ENCODE data around the gene ALDH3A2.

ALDH3A2 gene

GRCh38 chr17:19664821-19665181, 16.2 kb downstream of the ALDH3A2 start:
- no peak for TF ChIP-seq TAF1 (IDR thresholded peaks at IDR 0.05; ENCODE audit: borderline replicate concordance, insufficient read depth, low read length)
- no peak for TF ChIP-seq FOXP2 (optimal IDR thresholded peaks at IDR 0.05; ENCODE audit: borderline replicate concordance, extremely low read depth, extremely low read length, insufficient read depth)
- no peak for TF ChIP-seq REST (IDR thresholded peaks at IDR 0.05; ENCODE audit: insufficient read depth in 1 of 2, low read depth in 2 of 2, low read length in 2 of 2)
- no peak for TF ChIP-seq POLR2AphosphoS5 (IDR thresholded peaks at IDR 0.05; ENCODE audit: low read depth, low read length)
- no peak for TF ChIP-seq SIN3A (IDR thresholded peaks at IDR 0.05; ENCODE audit: borderline replicate concordance, insufficient read depth, low read length)

DNA sequence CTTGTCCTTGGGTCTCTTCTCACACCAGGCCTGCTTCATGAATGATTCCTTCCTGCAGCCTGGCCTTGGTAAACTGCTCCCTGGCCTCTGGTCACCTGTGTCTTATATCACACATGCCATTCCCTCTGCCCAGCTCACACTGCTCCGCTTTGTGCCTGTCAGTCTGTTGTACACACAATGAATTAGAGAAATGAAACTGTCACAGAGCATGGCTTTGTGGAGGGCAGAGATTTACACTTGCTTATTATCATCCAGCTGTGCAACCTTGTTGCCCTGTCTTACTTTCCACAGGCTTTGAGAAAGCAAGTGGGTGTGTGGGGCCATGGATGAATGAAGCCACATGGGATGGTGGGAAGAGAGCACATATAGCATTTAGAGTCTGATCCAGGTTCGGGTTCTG, 22.4 kb downstream of the ALDH3A2 start:
- no peak for TF ChIP-seq FOXP2 (optimal IDR thresholded peaks at IDR 0.05; ENCODE audit: borderline replicate concordance, extremely low read depth, extremely low read length, insufficient read depth)
- no peak for TF ChIP-seq TAF1 (IDR thresholded peaks at IDR 0.05; ENCODE audit: borderline replicate concordance, insufficient read depth, low read length)
- no peak for TF ChIP-seq REST (IDR thresholded peaks at IDR 0.05; ENCODE audit: insufficient read depth in 1 of 2, low read depth in 2 of 2, low read length in 2 of 2)
- TF ChIP-seq SIN3A (IDR thresholded peaks at IDR 0.05; ENCODE audit: borderline replicate concordance, insufficient read depth, low read length) = no peak
- TF ChIP-seq POLR2AphosphoS5 (IDR thresholded peaks at IDR 0.05; ENCODE audit: low read depth, low read length) = no peak

- no peak for TF ChIP-seq TAF1 (IDR thresholded peaks at IDR 0.05; ENCODE audit: borderline replicate concordance, insufficient read depth, low read length)
- TF ChIP-seq FOXP2 (optimal IDR thresholded peaks at IDR 0.05; ENCODE audit: borderline replicate concordance, extremely low read depth, extremely low read length, insufficient read depth) = no peak
- no peak for TF ChIP-seq SIN3A (IDR thresholded peaks at IDR 0.05; ENCODE audit: borderline replicate concordance, insufficient read depth, low read length)
- no peak for TF ChIP-seq REST (IDR thresholded peaks at IDR 0.05; ENCODE audit: insufficient read depth in 1 of 2, low read depth in 2 of 2, low read length in 2 of 2)
- no peak for TF ChIP-seq POLR2AphosphoS5 (IDR thresholded peaks at IDR 0.05; ENCODE audit: low read depth, low read length)
Measured at GRCh38 chr17:19671433-19671832, 22.9 kb downstream of the ALDH3A2 start.

- TF ChIP-seq TAF1 (IDR thresholded peaks at IDR 0.05; ENCODE audit: borderline replicate concordance, insufficient read depth, low read length) (no peak), POLR2AphosphoS5 (IDR thresholded peaks at IDR 0.05; ENCODE audit: low read depth, low read length) (no peak), REST (IDR thresholded peaks at IDR 0.05; ENCODE audit: insufficient read depth in 1 of 2, low read depth in 2 of 2, low read length in 2 of 2) (no peak), SIN3A (IDR thresholded peaks at IDR 0.05; ENCODE audit: borderline replicate concordance, insufficient read depth, low read length) (no peak), FOXP2 (optimal IDR thresholded peaks at IDR 0.05; ENCODE audit: borderline replicate concordance, extremely low read depth, extremely low read length, insufficient read depth) (no peak)
Measured at GRCh38 chr17:19672009-19672750, 23.6 kb downstream of the ALDH3A2 start.

All from PFSK-1 (cell line).